GM23338 (cell line): ENCODE measurements around the gene FARP1. TPM values are rescaled to one million over a fixed set of nuclear protein-coding genes. Genes with fewer than 3 reads are reported as not detected.
A peak's percentile ranks its signal among the peaks of the same experiment; 100 is the strongest.

Experiments used
- ATAC-seq: fragments of 200-7000 bp; cut with Tn5 transposase; 3 replicates; pipeline ENCODE4 v1.9.1; 2020
- DNase-seq: peaks from one replicate; pipeline ENCODE4 v3.0.0-alpha.2; 2015; ENCODE audit warnings: low spot score
- H2AFZ ChIP-seq: fragments of 200-600 bp; sonication (generic); 2 replicates; pipeline ENCODE4 v1.8.0; 2016; ENCODE audit warnings: antibody characterized with exemption, mild to moderate bottlenecking, moderate library complexity
- H3F3A ChIP-seq: fragments of 200-600 bp; sonication (generic); replicated peaks from 2 replicates; pipeline ENCODE4 v1.8.0; 2017; ENCODE audit warnings: antibody characterized with exemption, mixed run types, low read depth
- H3K27ac ChIP-seq: fragments of 200-600 bp; sonication (generic); 2 replicates; pipeline ENCODE4 v1.6.1; 2016; ENCODE audit warnings: low read depth
- H3K27me3 ChIP-seq: fragments of 200-600 bp; sonication (generic); 2 replicates; pipeline ENCODE4 v1.8.0; 2016; ENCODE audit warnings: mild to moderate bottlenecking, mixed run types, moderate library complexity; ENCODE audit not compliant: insufficient read depth
- H3K36me3 ChIP-seq: fragments of 200-600 bp; sonication (generic); 2 replicates; pipeline ENCODE4 v1.8.0; 2016; ENCODE audit warnings: mild to moderate bottlenecking; ENCODE audit not compliant: insufficient read depth
- H3K4me1 ChIP-seq: fragments of 200-600 bp; sonication (generic); 2 replicates; pipeline ENCODE4 v1.8.0; 2016; ENCODE audit warnings: mild to moderate bottlenecking, moderate library complexity; ENCODE audit not compliant: insufficient read depth
- H3K4me2 ChIP-seq: fragments of 200-600 bp; sonication (generic); 2 replicates; pipeline ENCODE4 v1.7.1; 2017; ENCODE audit warnings: mixed run types
- H3K4me3 ChIP-seq: fragments of 200-600 bp; sonication (generic); 2 replicates; pipeline ENCODE4 v1.6.1; 2016; ENCODE audit warnings: mixed run types
- H3K79me2 ChIP-seq: fragments of 200-600 bp; sonication (generic); replicated peaks from 2 replicates; pipeline ENCODE4 v1.8.0; 2017; ENCODE audit warnings: mild to moderate bottlenecking; ENCODE audit not compliant: insufficient read depth
- H3K9me2 ChIP-seq: fragments of 200-600 bp; sonication (generic); 2 replicates; pipeline ENCODE4 v1.8.0; 2017; ENCODE audit not compliant: insufficient read depth
- H4K20me1 ChIP-seq: fragments of 200-600 bp; sonication (generic); replicated peaks from 2 replicates; pipeline ENCODE4 v1.8.0; 2017; ENCODE audit warnings: mild to moderate bottlenecking; ENCODE audit not compliant: insufficient read depth
- H3K27ac Mint-ChIP-seq: 2 replicates; pipeline ENCODE4 v1.8.0; 2020; ENCODE audit warnings: inconsistent platforms, mild to moderate bottlenecking, moderate library complexity, mixed read lengths
- H3K27me3 Mint-ChIP-seq: 3 replicates; pipeline ENCODE4 v1.8.0; 2022; ENCODE audit warnings: low read depth, mild to moderate bottlenecking, moderate library complexity, mixed read lengths, inconsistent platforms; ENCODE audit not compliant: insufficient read depth, poor library complexity
- H3K36me3 Mint-ChIP-seq: 3 replicates; pipeline ENCODE4 v1.8.0; 2021; ENCODE audit warnings: low read depth, mild to moderate bottlenecking, inconsistent platforms, moderate library complexity, mixed read lengths
- H3K4me1 Mint-ChIP-seq: 3 replicates; pipeline ENCODE4 v1.8.0; 2020; ENCODE audit warnings: mild to moderate bottlenecking, inconsistent platforms, mixed read lengths
- H3K4me3 Mint-ChIP-seq: 3 replicates; pipeline ENCODE4 v1.8.0; 2021; ENCODE audit warnings: moderate library complexity, mild to moderate bottlenecking, inconsistent platforms, mixed read lengths
- H3K9me3 Mint-ChIP-seq: 3 replicates; pipeline ENCODE4 v1.8.0; 2020; ENCODE audit warnings: moderate library complexity, mild to moderate bottlenecking, inconsistent platforms, mixed read lengths
- CREB1 ChIP-seq: fragments of 250-450 bp; sonication (Bioruptor Pico); IDR thresholded peaks from 2 replicates; pipeline ENCODE4 v1.5.0; 2020; ENCODE audit warnings: low read depth, mild to moderate bottlenecking, moderate library complexity
- EZH2phosphoT487 ChIP-seq: fragments of 200-600 bp; sonication (generic); IDR thresholded peaks from one replicate; pipeline ENCODE4 v1.8.1; 2018; ENCODE audit warnings: antibody characterized with exemption; ENCODE audit not compliant: unreplicated experiment
- JUNB ChIP-seq: IDR thresholded peaks from one replicate; pipeline ENCODE4 v1.6.1; 2016; ENCODE audit warnings: antibody characterized with exemption; ENCODE audit not compliant: unreplicated experiment
- NANOG ChIP-seq: IDR thresholded peaks from 2 replicates; pipeline ENCODE4 v1.6.1; 2016; ENCODE audit warnings: antibody characterized with exemption, borderline replicate concordance
- STAT1 ChIP-seq: IDR thresholded peaks from one replicate; pipeline ENCODE4 v1.6.1; 2016; ENCODE audit warnings: antibody characterized with exemption; ENCODE audit not compliant: unreplicated experiment
- ZNF114 ChIP-seq: fragments of 250-450 bp; sonication (Bioruptor Pico); IDR thresholded peaks from 2 replicates; pipeline ENCODE4 v1.5.0; 2020; ENCODE audit warnings: mild to moderate bottlenecking, moderate library complexity
- ZNF331 ChIP-seq: fragments of 250-450 bp; sonication (Bioruptor Pico); IDR thresholded peaks from 2 replicates; pipeline ENCODE4 v1.5.0; 2020; ENCODE audit warnings: low read depth, mild to moderate bottlenecking, moderate library complexity
- polyA plus RNA-seq: library from polyadenylated mRNA; unstranded; fragments of >200 nt; fragmentation: Nextera tagmentation; extraction: Ambion mirVana; gene quantifications from 2 replicates; pipeline ENCODE4 v1.2.1, GENCODE V29; 2016
- total RNA-seq: library from RNA; depleted of rRNA; stranded (reverse); fragments of >200 nt; shearing (Covaris generic); gene quantifications from 2 replicates; pipeline ENCODE4 v1.2.3, GENCODE V29; 2014
- TF ChIP-seq, protein P1 (sequence below): IDR thresholded peaks from one replicate; pipeline ENCODE4 v1.6.1; 2018; ENCODE audit warnings: antibody characterized with exemption; ENCODE audit not compliant: unreplicated experiment
- TF ChIP-seq, protein P2 (sequence below): fragments of 250-450 bp; sonication (Bioruptor Pico); IDR thresholded peaks from 2 replicates; pipeline ENCODE4 v1.5.0; 2020; ENCODE audit warnings: mild to moderate bottlenecking, moderate library complexity
- TF ChIP-seq, protein P3 (sequence below), 2 experiments: fragments of 200-600 bp in 1 of 2; sonication (generic) in 1 of 2; conservative IDR thresholded peaks; 2 replicates each; pipeline versions ENCODE4 v1.5.1 to v1.6.1; 2016 to 2017; ENCODE audit warnings: antibody characterized with exemption in 2 of 2, low read depth in 2 of 2, mild to moderate bottlenecking in 2 of 2, moderate library complexity in 1 of 2

FARP1 gene
- total and polyA plus RNA-seq, 2 experiments from 2014 or later = 53.6 to 82.5 TPM

DNA sequence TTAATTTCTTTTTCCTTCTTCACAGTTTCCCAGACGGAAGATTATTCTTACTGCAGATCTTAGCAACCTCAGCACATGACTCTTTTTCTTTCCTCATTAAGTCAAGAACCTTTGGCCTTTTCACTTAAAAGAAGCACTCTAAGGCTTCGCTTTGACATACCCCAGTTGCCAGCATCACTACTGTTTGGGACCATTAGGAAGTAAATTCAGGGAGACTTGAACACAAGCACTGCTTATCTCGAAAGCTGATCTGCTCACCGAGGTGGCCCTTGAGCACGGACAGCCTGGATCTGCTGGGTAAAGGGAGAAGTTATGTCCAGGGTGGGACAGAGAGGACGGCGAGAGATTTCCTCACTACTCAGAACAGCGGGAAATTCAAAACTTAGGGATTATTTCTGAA is 185.6 kb downstream of the FARP1 start (continued):
- TF ChIP-seq, protein P1, sequence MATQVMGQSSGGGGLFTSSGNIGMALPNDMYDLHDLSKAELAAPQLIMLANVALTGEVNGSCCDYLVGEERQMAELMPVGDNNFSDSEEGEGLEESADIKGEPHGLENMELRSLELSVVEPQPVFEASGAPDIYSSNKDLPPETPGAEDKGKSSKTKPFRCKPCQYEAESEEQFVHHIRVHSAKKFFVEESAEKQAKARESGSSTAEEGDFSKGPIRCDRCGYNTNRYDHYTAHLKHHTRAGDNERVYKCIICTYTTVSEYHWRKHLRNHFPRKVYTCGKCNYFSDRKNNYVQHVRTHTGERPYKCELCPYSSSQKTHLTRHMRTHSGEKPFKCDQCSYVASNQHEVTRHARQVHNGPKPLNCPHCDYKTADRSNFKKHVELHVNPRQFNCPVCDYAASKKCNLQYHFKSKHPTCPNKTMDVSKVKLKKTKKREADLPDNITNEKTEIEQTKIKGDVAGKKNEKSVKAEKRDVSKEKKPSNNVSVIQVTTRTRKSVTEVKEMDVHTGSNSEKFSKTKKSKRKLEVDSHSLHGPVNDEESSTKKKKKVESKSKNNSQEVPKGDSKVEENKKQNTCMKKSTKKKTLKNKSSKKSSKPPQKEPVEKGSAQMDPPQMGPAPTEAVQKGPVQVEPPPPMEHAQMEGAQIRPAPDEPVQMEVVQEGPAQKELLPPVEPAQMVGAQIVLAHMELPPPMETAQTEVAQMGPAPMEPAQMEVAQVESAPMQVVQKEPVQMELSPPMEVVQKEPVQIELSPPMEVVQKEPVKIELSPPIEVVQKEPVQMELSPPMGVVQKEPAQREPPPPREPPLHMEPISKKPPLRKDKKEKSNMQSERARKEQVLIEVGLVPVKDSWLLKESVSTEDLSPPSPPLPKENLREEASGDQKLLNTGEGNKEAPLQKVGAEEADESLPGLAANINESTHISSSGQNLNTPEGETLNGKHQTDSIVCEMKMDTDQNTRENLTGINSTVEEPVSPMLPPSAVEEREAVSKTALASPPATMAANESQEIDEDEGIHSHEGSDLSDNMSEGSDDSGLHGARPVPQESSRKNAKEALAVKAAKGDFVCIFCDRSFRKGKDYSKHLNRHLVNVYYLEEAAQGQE = no peak
- TF ChIP-seq ZNF114 (CRISPR knock-in tag) (no peak), EZH2phosphoT487 (no peak), ZNF331 (no peak)

DNA sequence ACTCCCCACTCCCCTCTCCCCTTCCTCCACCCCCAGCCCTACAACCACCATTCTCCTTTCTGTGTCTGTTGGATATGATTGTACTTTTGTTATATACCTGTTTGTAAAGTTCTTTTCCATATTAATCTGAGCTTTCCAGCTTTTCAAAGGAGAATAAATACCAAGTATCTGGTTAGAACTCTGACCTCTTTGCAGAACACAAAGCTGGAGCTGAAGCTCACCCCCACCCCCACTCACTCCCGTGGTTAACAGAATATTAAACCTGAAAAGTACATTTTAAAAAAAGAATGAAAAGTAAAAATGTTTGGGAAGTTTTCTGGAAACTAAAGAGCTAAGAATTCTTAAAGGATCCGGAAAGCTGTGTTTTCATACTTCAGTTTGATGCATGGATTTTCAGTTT is 189.3 kb downstream of the FARP1 start:
- Histone ChIP-seq H3K4me3 (peak overlapping the region; percentile 2; the same call in 1 of the 2 replicates), H4K20me1 (no peaks in the 10 kb centered on the region), H3K27ac (peak overlapping the region; percentile 0; the same call in 1 of the 2 replicates), H3K36me3 (no peaks in the 10 kb centered on the region), H2AFZ (no peak overlapping the region), H3K9me2 (no peaks in the 10 kb centered on the region), H3K79me2 (peaks cover 61% of the 10 kb centered on the region), H3K27me3 (no peaks in the 10 kb centered on the region), H3K4me1 (peaks cover 46% of the 10 kb centered on the region), H3K4me2 (peak overlapping the region; percentile 52), H3F3A (no peaks in the 10 kb centered on the region; the same call in 1 of the 2 replicates)
- Mint-ChIP-seq H3K27ac (peak overlapping the region; percentile 90), H3K9me3 (peaks cover 12% of the 10 kb centered on the region), H3K27me3 (peaks cover 4% of the 10 kb centered on the region), H3K4me1 (peaks cover 59% of the 10 kb centered on the region), H3K4me3 (peak overlapping the region; percentile 34; the same call in 1 of the 3 replicates), H3K36me3 (peaks cover 27% of the 10 kb centered on the region)
- DNase-seq = no peak
- ATAC-seq = no peak
- TF ChIP-seq EZH2phosphoT487 (no peak), ZNF114 (CRISPR knock-in tag) (no peak), CREB1 (no peak), JUNB (no peak), NANOG (no peak), STAT1 (no peak), ZNF331 (no peak)
- TF ChIP-seq, protein P1 = no peak
- TF ChIP-seq, protein P2, sequence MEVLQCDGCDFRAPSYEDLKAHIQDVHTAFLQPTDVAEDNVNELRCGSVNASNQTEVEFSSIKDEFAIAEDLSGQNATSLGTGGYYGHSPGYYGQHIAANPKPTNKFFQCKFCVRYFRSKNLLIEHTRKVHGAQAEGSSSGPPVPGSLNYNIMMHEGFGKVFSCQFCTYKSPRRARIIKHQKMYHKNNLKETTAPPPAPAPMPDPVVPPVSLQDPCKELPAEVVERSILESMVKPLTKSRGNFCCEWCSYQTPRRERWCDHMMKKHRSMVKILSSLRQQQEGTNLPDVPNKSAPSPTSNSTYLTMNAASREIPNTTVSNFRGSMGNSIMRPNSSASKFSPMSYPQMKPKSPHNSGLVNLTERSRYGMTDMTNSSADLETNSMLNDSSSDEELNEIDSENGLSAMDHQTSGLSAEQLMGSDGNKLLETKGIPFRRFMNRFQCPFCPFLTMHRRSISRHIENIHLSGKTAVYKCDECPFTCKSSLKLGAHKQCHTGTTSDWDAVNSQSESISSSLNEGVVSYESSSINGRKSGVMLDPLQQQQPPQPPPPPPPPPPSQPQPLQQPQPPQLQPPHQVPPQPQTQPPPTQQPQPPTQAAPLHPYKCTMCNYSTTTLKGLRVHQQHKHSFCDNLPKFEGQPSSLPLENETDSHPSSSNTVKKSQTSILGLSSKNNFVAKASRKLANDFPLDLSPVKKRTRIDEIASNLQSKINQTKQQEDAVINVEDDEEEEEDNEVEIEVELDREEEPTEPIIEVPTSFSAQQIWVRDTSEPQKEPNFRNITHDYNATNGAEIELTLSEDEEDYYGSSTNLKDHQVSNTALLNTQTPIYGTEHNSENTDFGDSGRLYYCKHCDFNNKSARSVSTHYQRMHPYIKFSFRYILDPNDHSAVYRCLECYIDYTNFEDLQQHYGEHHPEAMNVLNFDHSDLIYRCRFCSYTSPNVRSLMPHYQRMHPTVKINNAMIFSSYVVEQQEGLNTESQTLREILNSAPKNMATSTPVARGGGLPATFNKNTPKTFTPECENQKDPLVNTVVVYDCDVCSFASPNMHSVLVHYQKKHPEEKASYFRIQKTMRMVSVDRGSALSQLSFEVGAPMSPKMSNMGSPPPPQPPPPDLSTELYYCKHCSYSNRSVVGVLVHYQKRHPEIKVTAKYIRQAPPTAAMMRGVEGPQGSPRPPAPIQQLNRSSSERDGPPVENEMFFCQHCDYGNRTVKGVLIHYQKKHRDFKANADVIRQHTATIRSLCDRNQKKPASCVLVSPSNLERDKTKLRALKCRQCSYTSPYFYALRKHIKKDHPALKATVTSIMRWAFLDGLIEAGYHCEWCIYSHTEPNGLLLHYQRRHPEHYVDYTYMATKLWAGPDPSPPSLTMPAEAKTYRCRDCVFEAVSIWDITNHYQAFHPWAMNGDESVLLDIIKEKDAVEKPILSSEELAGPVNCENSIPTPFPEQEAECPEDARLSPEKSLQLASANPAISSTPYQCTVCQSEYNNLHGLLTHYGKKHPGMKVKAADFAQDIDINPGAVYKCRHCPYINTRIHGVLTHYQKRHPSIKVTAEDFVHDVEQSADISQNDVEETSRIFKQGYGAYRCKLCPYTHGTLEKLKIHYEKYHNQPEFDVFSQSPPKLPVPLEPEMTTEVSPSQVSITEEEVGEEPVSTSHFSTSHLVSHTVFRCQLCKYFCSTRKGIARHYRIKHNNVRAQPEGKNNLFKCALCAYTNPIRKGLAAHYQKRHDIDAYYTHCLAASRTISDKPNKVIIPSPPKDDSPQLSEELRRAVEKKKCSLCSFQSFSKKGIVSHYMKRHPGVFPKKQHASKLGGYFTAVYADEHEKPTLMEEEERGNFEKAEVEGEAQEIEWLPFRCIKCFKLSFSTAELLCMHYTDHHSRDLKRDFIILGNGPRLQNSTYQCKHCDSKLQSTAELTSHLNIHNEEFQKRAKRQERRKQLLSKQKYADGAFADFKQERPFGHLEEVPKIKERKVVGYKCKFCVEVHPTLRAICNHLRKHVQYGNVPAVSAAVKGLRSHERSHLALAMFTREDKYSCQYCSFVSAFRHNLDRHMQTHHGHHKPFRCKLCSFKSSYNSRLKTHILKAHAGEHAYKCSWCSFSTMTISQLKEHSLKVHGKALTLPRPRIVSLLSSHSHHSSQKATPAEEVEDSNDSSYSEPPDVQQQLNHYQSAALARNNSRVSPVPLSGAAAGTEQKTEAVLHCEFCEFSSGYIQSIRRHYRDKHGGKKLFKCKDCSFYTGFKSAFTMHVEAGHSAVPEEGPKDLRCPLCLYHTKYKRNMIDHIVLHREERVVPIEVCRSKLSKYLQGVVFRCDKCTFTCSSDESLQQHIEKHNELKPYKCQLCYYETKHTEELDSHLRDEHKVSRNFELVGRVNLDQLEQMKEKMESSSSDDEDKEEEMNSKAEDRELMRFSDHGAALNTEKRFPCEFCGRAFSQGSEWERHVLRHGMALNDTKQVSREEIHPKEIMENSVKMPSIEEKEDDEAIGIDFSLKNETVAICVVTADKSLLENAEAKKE = no peak
- TF ChIP-seq, protein P3, sequence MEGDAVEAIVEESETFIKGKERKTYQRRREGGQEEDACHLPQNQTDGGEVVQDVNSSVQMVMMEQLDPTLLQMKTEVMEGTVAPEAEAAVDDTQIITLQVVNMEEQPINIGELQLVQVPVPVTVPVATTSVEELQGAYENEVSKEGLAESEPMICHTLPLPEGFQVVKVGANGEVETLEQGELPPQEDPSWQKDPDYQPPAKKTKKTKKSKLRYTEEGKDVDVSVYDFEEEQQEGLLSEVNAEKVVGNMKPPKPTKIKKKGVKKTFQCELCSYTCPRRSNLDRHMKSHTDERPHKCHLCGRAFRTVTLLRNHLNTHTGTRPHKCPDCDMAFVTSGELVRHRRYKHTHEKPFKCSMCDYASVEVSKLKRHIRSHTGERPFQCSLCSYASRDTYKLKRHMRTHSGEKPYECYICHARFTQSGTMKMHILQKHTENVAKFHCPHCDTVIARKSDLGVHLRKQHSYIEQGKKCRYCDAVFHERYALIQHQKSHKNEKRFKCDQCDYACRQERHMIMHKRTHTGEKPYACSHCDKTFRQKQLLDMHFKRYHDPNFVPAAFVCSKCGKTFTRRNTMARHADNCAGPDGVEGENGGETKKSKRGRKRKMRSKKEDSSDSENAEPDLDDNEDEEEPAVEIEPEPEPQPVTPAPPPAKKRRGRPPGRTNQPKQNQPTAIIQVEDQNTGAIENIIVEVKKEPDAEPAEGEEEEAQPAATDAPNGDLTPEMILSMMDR (conservative IDR thresholded peaks at IDR 0.05; ENCODE audit: low read depth in 2 of 2) = no peak
